Upper lobe of left lung (tissue), 6 donors: ENCODE results near the gene TBC1D9B. TPM values are rescaled to one million over a fixed set of nuclear protein-coding genes. Genes with fewer than 3 reads are reported as not detected.

ENCODE experiments used
- ATAC-seq, 2 donors: fragments of 200-7000 bp; cut with Tn5 transposase; one replicate each; pipeline ENCODE4 v1.9.1; 2022; ENCODE audit warnings: mild to moderate bottlenecking in 2 of 2, moderate library complexity in 2 of 2; ENCODE audit not compliant: low FRiP score in 2 of 2
- DNase-seq, 2 donors: peaks; one replicate each; pipeline ENCODE4 v3.0.0-alpha.2; 2019 to 2020
- H3K27ac ChIP-seq, 4 donors: fragments of 200-600 bp; sonication (generic); one replicate each; pipeline ENCODE4 v1.5.1; 2016 to 2019
- H3K27me3 ChIP-seq, 4 donors: fragments of 200-600 bp; sonication (generic); one replicate each; pipeline ENCODE4 v1.5.1; 2017 to 2019
- H3K36me3 ChIP-seq, 4 donors: fragments of 200-600 bp; sonication (generic); one replicate each; pipeline ENCODE4 v1.5.1; 2016 to 2019
- H3K4me1 ChIP-seq, 4 donors: fragments of 200-600 bp; sonication (generic); one replicate each; pipeline ENCODE4 v1.5.1; 2018 to 2019
- H3K4me3 ChIP-seq, 4 donors: fragments of 200-600 bp; sonication (generic); one replicate each; pipeline ENCODE4 v1.5.1; 2017 to 2019; ENCODE audit warnings: mild to moderate bottlenecking in 2 of 4, moderate library complexity in 1 of 4
- H3K9me3 ChIP-seq, 4 donors: fragments of 200-600 bp; sonication (generic); one replicate each; pipeline ENCODE4 v1.5.1; 2018 to 2019
- CTCF ChIP-seq, 6 experiments: fragments of 450-650 bp in 4 of 6; fragments of 200-600 bp in 2 of 6; sonication (generic) in 2 of 6; IDR thresholded peaks; one replicate each; pipeline ENCODE4 v1.5.1; 2016 to 2019; ENCODE audit warnings: antibody characterized with exemption in 6 of 6
- EP300 ChIP-seq, 4 donors: sonication (generic); formaldehyde crosslinking; IDR thresholded peaks; one replicate each; pipeline ENCODE4 v1.5.1; 2017; ENCODE audit warnings: antibody characterized with exemption in 4 of 4, control low read depth in 2 of 4
- POLR2A ChIP-seq, 4 donors: fragments of 450-650 bp; IDR thresholded peaks; one replicate each; pipeline ENCODE4 v1.5.1; 2016 to 2017; ENCODE audit warnings: antibody characterized with exemption in 4 of 4, mild to moderate bottlenecking in 2 of 4
- POLR2AphosphoS5 ChIP-seq, 2 donors: sonication (generic); formaldehyde crosslinking; IDR thresholded peaks; one replicate each; pipeline ENCODE4 v1.5.1; 2017; ENCODE audit warnings: antibody characterized with exemption in 2 of 2
- WGBS, 2 donors: methylation state at CpG; one replicate each; pipeline ENCODE4 v1.1.5; 2017 to 2018; 5-methylcytosine and 5-hydroxymethylcytosine counted together
- total RNA-seq, 6 donors: library from RNA; depleted of rRNA in 4 of 6; stranded (reverse); fragments of >200 nt in 4 of 6; gene quantifications; one replicate each; pipeline versions ENCODE4 v1.1.0 to v1.2.1, GENCODE V29; 2016 to 2021
- donor health status: DM: no; HTN: no; CAD: no; lungs with moderate emphysema.
- donor health status: DM: no; HTN: yes; CAD: no; lungs with severe emphysema.

Gene TBC1D9B
- total RNA-seq, 6 donors from 2014 or later, result 66.4 to 228 (median 110) TPM

GRCh38 chr5:179817890-179818745 is 89.6 kb downstream of the TBC1D9B start:
- peak overlapping the region; percentile 40 to 99 (median 78) for H3K4me3 ChIP-seq
- 59 to 64% methylated on average over 12 to 14 of the region's 14 CpGs for WGBS, 2 donors
- peak overlapping the region; percentile 98 to 100 (median 99) for H3K27ac ChIP-seq
- DNase-seq (peak in 1 of 2 donors; percentile 43), ATAC-seq (no peak)
- TF ChIP-seq CTCF (IDR thresholded peaks at IDR 0.05) (no peak), POLR2AphosphoS5 (IDR thresholded peaks at IDR 0.05) (no peak), EP300 (IDR thresholded peaks at IDR 0.05) (no peak), POLR2A (IDR thresholded peaks at IDR 0.05) (no peak)
- peaks cover 43 to 56% (median 52%) of the 10 kb centered on the region in 4 donors for H3K4me1 ChIP-seq
- H3K27me3 ChIP-seq, result no peaks in the 10 kb centered on the region
- H3K36me3 ChIP-seq, result peaks cover 0 to 22% (median 6%) of the 10 kb centered on the region in 4 donors
- no peaks in the 10 kb centered on the region for H3K9me3 ChIP-seq

GRCh38 chr5:179817470-179817840 is 90.2 kb downstream of the TBC1D9B start:
- WGBS, 2 donors, result 85 to 87% methylated on average over 8 of the region's 8 CpGs
- peaks cover 36 to 49% (median 46%) of the 10 kb centered on the region in 4 donors for H3K4me1 ChIP-seq
- no peak for ATAC-seq
- peaks cover 0 to 22% (median 5%) of the 10 kb centered on the region in 4 donors for H3K36me3 ChIP-seq
- H3K9me3 ChIP-seq, result no peaks in the 10 kb centered on the region
- H3K27me3 ChIP-seq, result no peaks in the 10 kb centered on the region
- peak overlapping the region in 3 of 4 donors; percentile 51 to 61 (median 54) for H3K4me3 ChIP-seq
- no peak for TF ChIP-seq POLR2AphosphoS5 (IDR thresholded peaks at IDR 0.05)
- TF ChIP-seq EP300 (IDR thresholded peaks at IDR 0.05), result no peak
- TF ChIP-seq CTCF (IDR thresholded peaks at IDR 0.05), result peak in 1 of 6 experiments; percentile 1
- no peak for TF ChIP-seq POLR2A (IDR thresholded peaks at IDR 0.05)
- H3K27ac ChIP-seq, result peak overlapping the region in 3 of 4 donors; percentile 58 to 81 (median 74)
- no peak for DNase-seq

GRCh38 chr5:179816796-179817469 is 90.8 kb downstream of the TBC1D9B start:
- H3K4me3 ChIP-seq, result peak overlapping the region; percentile 32 to 61 (median 52)
- TF ChIP-seq CTCF (IDR thresholded peaks at IDR 0.05), result peak in 1 of 6 experiments; percentile 12
- peak in 1 of 4 donors; percentile 35 for TF ChIP-seq POLR2A (IDR thresholded peaks at IDR 0.05)
- TF ChIP-seq EP300 (IDR thresholded peaks at IDR 0.05), result no peak
- TF ChIP-seq POLR2AphosphoS5 (IDR thresholded peaks at IDR 0.05), result no peak
- no peaks in the 10 kb centered on the region for H3K27me3 ChIP-seq
- peak in 1 of 2 donors; percentile 90 for DNase-seq
- ATAC-seq, result no peak
- no peaks in the 10 kb centered on the region for H3K9me3 ChIP-seq
- peaks cover 0 to 22% (median 8%) of the 10 kb centered on the region in 4 donors for H3K36me3 ChIP-seq
- H3K27ac ChIP-seq, result peak overlapping the region; percentile 6 to 81 (median 66)
- 4 to 10% methylated on average over 3 to 20 of the region's 72 CpGs for WGBS, 2 donors
- peaks cover 31 to 44% (median 41%) of the 10 kb centered on the region in 4 donors for H3K4me1 ChIP-seq

GRCh38 chr5:179816401-179816795 is 91.3 kb downstream of the TBC1D9B start:
- TF ChIP-seq EP300 (IDR thresholded peaks at IDR 0.05) (no peak), POLR2A (IDR thresholded peaks at IDR 0.05) (no peak), POLR2AphosphoS5 (IDR thresholded peaks at IDR 0.05) (no peak), CTCF (IDR thresholded peaks at IDR 0.05) (no peak)
- Histone ChIP-seq H3K36me3 (peaks cover 0 to 21% (median 8%) of the 10 kb centered on the region in 4 donors), H3K4me1 (peaks cover 30 to 42% (median 39%) of the 10 kb centered on the region in 4 donors), H3K27ac (peak overlapping the region in 3 of 4 donors; percentile 58 to 81 (median 74)), H3K9me3 (no peaks in the 10 kb centered on the region), H3K27me3 (no peaks in the 10 kb centered on the region), H3K4me3 (peak overlapping the region in 3 of 4 donors; percentile 51 to 61 (median 54))
- ATAC-seq, result no peak
- no peak for DNase-seq
- 52 to 54% methylated on average over 19 to 23 of the region's 23 CpGs for WGBS, 2 donors
